ENCODE results near the gene UMAD1.

DNA sequence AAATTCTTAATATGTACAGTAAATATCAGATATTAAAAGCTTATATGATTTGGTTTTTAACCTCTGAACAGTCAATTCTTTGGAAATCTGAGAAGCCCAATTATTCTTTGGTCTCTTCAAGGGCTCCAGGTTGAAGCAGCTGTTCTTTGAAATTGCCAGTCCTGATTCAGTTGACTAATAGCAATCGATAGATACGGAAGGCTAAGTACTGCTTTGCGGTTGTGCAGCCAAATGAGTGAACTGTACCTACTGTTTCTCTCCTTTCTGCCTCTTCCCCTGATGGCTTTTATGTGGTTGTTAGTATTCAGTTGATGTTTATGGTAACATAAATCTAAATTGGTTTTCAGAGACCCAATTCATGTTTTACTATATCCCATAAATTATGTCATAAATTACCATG lies 181.0 kb downstream of the UMAD1 start:
- TF ChIP-seq, protein P1, sequence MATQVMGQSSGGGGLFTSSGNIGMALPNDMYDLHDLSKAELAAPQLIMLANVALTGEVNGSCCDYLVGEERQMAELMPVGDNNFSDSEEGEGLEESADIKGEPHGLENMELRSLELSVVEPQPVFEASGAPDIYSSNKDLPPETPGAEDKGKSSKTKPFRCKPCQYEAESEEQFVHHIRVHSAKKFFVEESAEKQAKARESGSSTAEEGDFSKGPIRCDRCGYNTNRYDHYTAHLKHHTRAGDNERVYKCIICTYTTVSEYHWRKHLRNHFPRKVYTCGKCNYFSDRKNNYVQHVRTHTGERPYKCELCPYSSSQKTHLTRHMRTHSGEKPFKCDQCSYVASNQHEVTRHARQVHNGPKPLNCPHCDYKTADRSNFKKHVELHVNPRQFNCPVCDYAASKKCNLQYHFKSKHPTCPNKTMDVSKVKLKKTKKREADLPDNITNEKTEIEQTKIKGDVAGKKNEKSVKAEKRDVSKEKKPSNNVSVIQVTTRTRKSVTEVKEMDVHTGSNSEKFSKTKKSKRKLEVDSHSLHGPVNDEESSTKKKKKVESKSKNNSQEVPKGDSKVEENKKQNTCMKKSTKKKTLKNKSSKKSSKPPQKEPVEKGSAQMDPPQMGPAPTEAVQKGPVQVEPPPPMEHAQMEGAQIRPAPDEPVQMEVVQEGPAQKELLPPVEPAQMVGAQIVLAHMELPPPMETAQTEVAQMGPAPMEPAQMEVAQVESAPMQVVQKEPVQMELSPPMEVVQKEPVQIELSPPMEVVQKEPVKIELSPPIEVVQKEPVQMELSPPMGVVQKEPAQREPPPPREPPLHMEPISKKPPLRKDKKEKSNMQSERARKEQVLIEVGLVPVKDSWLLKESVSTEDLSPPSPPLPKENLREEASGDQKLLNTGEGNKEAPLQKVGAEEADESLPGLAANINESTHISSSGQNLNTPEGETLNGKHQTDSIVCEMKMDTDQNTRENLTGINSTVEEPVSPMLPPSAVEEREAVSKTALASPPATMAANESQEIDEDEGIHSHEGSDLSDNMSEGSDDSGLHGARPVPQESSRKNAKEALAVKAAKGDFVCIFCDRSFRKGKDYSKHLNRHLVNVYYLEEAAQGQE (IDR thresholded peaks at IDR 0.05; ENCODE audit: insufficient replicate concordance, low read depth) = no peak
- TF ChIP-seq, protein P2, sequence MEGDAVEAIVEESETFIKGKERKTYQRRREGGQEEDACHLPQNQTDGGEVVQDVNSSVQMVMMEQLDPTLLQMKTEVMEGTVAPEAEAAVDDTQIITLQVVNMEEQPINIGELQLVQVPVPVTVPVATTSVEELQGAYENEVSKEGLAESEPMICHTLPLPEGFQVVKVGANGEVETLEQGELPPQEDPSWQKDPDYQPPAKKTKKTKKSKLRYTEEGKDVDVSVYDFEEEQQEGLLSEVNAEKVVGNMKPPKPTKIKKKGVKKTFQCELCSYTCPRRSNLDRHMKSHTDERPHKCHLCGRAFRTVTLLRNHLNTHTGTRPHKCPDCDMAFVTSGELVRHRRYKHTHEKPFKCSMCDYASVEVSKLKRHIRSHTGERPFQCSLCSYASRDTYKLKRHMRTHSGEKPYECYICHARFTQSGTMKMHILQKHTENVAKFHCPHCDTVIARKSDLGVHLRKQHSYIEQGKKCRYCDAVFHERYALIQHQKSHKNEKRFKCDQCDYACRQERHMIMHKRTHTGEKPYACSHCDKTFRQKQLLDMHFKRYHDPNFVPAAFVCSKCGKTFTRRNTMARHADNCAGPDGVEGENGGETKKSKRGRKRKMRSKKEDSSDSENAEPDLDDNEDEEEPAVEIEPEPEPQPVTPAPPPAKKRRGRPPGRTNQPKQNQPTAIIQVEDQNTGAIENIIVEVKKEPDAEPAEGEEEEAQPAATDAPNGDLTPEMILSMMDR (IDR thresholded peaks at IDR 0.05; ENCODE audit: insufficient read depth, low read length) = no peak
- TF ChIP-seq POLR2AphosphoS5 (IDR thresholded peaks at IDR 0.05; ENCODE audit: low read depth) (no peak), GABPA (IDR thresholded peaks at IDR 0.05; ENCODE audit: low read depth) (no peak), SPI1 (IDR thresholded peaks at IDR 0.05; ENCODE audit: borderline replicate concordance, low read depth) (no peak)

All from HL-60 (cell line).